Colonic mucosa (tissue), 4 donors: ENCODE results near the gene PCDHAC1. TPM values are rescaled to one million over a fixed set of nuclear protein-coding genes. Genes with fewer than 3 reads are reported as not detected.

Experiments
- DNase-seq: peaks from one replicate; pipeline ENCODE4 v3.0.0-alpha.2; 2020
- H3K27ac ChIP-seq: fragments of 200-600 bp; one replicate; pipeline ENCODE4 v1.8.0; 2021
- H3K27me3 ChIP-seq: fragments of 200-600 bp; one replicate; pipeline ENCODE4 v1.8.0; 2021
- H3K36me3 ChIP-seq: fragments of 200-600 bp; one replicate; pipeline ENCODE4 v1.8.0; 2021
- H3K4me1 ChIP-seq: fragments of 200-600 bp; one replicate; pipeline ENCODE4 v1.8.0; 2021; ENCODE audit warnings: mild to moderate bottlenecking
- H3K4me3 ChIP-seq: fragments of 200-600 bp; one replicate; pipeline ENCODE4 v1.8.0; 2021
- H3K9ac ChIP-seq, 2 donors: one replicate each; pipeline ENCODE4 v1.7.0; 2013; ENCODE audit warnings: control low read depth in 2 of 2, low read depth in 2 of 2, low read length in 2 of 2
- H3K9me3 ChIP-seq: fragments of 200-600 bp; one replicate; pipeline ENCODE4 v1.8.0; 2021
- intact Hi-C: fragments of 100-400 bp; cut with DNase I; formaldehyde crosslinking; loops from one replicate; pipeline ENCODE4 v1.14.1; 2022
- total RNA-seq, 2 donors: library from RNA; stranded (reverse); fragmentation: NEBNext Ultra II Directional in 1 of 2; extraction: Animal tissue kit (Norgen Biotek cat#: 25700) in 1 of 2; gene quantifications; one replicate each; pipeline ENCODE4 v1.2.1, GENCODE V29; 2021
- TF ChIP-seq, protein P1 (sequence below): fragments of 200-600 bp; IDR thresholded peaks from one replicate; pipeline ENCODE4 v1.8.0; 2022; ENCODE audit warnings: antibody characterized with exemption, mild to moderate bottlenecking
- donor health status: healthy.
- donor health status: DM: no; HTN: no; CAD: no.
- donor health status: DM: no; HTN: no; CAD: no.

PCDHAC1 gene
- total RNA-seq, 2 donors from 2014 or later, result 0.10 to 0.11 TPM

DNA sequence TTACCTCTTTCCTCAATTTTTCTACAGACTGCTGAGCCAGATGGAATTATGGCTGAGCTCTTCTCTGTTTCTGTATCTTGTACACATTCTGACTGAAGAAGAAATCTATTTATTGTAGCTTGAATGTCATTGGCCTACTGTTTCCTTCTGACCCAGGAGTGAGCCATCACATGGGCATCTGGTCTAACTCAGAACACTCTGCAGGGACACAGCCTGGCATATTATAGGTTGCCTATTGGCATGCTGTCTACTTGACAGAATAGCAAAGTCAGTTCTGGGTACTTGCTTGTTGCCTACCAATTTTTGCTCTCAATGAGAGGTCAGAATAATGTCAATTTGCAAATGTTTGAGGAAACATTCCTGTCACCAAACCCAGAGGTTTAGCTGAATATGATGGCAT is 47.5 kb downstream of the PCDHAC1 start:
- no peaks in the 10 kb centered on the region for H3K4me1 ChIP-seq
- intact Hi-C loops, result no loop called here
- H3K4me3 ChIP-seq, result no peak overlapping the region
- no peaks in the 10 kb centered on the region for H3K36me3 ChIP-seq
- TF ChIP-seq, protein P1, sequence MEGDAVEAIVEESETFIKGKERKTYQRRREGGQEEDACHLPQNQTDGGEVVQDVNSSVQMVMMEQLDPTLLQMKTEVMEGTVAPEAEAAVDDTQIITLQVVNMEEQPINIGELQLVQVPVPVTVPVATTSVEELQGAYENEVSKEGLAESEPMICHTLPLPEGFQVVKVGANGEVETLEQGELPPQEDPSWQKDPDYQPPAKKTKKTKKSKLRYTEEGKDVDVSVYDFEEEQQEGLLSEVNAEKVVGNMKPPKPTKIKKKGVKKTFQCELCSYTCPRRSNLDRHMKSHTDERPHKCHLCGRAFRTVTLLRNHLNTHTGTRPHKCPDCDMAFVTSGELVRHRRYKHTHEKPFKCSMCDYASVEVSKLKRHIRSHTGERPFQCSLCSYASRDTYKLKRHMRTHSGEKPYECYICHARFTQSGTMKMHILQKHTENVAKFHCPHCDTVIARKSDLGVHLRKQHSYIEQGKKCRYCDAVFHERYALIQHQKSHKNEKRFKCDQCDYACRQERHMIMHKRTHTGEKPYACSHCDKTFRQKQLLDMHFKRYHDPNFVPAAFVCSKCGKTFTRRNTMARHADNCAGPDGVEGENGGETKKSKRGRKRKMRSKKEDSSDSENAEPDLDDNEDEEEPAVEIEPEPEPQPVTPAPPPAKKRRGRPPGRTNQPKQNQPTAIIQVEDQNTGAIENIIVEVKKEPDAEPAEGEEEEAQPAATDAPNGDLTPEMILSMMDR, result no peak
- H3K9me3 ChIP-seq, result no peaks in the 10 kb centered on the region
- no peak overlapping the region for H3K27ac ChIP-seq
- no peaks in the 10 kb centered on the region for H3K27me3 ChIP-seq
- H3K9ac ChIP-seq, result no peak overlapping the region
- no peak for DNase-seq

DNA sequence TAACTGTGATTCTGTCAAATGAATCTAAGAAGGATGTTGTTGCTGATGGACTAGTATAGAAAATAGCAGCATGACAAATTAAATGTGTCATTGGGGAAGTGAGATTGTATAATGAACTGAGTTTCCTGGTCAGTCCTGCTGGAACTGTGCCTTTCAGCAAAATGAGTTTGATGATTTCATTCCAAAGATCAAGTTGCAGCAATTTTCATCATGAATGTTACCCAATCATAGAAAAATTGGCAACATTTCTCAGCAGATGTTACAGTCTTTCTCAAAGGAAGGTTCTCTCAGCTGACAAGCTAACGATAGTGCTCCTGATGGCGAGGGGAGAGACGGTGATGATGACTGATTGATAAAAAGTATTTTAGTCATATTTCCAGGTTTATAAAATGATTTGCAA is 50.9 kb downstream of the PCDHAC1 start:
- TF ChIP-seq, protein P1, result no peak
- Histone ChIP-seq H3K27ac (no peak overlapping the region), H3K9me3 (no peaks in the 10 kb centered on the region), H3K4me3 (no peak overlapping the region), H3K4me1 (no peaks in the 10 kb centered on the region), H3K36me3 (no peaks in the 10 kb centered on the region), H3K27me3 (no peaks in the 10 kb centered on the region), H3K9ac (no peak overlapping the region)
- intact Hi-C loops, result no loop called here
- no peak for DNase-seq

GRCh38 chr5:140978260-140978659 is 52.2 kb downstream of the PCDHAC1 start:
- H3K4me3 ChIP-seq, result no peak overlapping the region
- intact Hi-C loops, result no loop called here

DNA sequence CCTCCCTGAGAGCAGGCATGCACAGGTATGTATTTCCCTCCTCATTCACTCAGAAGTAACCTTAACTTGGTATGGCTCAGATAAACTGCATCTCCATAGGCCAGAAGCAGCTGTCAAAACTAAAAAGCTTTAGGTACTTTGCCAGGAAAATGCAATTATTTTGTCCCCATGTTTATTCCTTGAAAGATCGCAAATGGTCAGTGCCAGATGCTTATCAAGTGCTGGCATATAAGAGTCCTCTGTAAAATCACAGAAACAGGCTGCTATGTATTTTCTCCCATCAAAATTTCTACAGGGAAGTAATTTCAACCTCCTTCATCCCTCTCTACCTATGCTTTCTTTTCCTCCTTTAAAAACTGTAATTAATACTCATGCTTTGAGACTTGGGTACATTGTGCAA is 52.9 kb downstream of the PCDHAC1 start:
- Histone ChIP-seq H3K9me3 (no peaks in the 10 kb centered on the region), H3K4me1 (no peaks in the 10 kb centered on the region)
- TF ChIP-seq, protein P1, result no peak

More at GRCh38 chr5:140978260-140978659, 52.2 kb downstream of the PCDHAC1 start:
- Histone ChIP-seq H3K27ac (no peak overlapping the region), H3K36me3 (no peaks in the 10 kb centered on the region), H3K27me3 (no peaks in the 10 kb centered on the region), H3K9me3 (no peaks in the 10 kb centered on the region), H3K9ac (no peak overlapping the region), H3K4me1 (no peaks in the 10 kb centered on the region)
- TF ChIP-seq, protein P1, result no peak
- no peak for DNase-seq

More for the DNA sequence above, 52.9 kb downstream of the PCDHAC1 start:
- H3K27ac ChIP-seq, result no peak overlapping the region
- H3K9ac ChIP-seq, result no peak overlapping the region
- no peak for DNase-seq
- H3K4me3 ChIP-seq, result no peak overlapping the region
- H3K36me3 ChIP-seq, result no peaks in the 10 kb centered on the region
- no peaks in the 10 kb centered on the region for H3K27me3 ChIP-seq
- intact Hi-C loops, result no loop called here

Other genes starting within 250 kb of the PCDHAC1 start
- gene HARS1, start 234.9 kb upstream of the PCDHAC1 start, total RNA-seq, result 10 to 100 TPM; 41.0 to 66.1 TPM
- 10 to 100 TPM; 37.8 to 38.7 TPM for gene HARS2, start 234.8 kb upstream of the PCDHAC1 start, total RNA-seq
- 10 to 100 TPM; 43.8 to 49.4 TPM for gene ZMAT2, start 225.9 kb upstream of the PCDHAC1 start, total RNA-seq
- gene PCDHA1, start 140.2 kb upstream of the PCDHAC1 start, total RNA-seq, result under 1 TPM in 1 of 2 donors, not detected in 1; 0.13 TPM
- not detected for gene PCDHA2, start 131.4 kb upstream of the PCDHAC1 start, total RNA-seq
- gene PCDHA3, start 125.2 kb upstream of the PCDHAC1 start, total RNA-seq, result under 1 TPM in 1 of 2 donors, not detected in 1; 0.11 TPM
- under 1 TPM; 0.47 to 0.58 TPM for gene PCDHA4, start 119.2 kb upstream of the PCDHAC1 start, total RNA-seq
- under 1 TPM; 0.05 to 0.13 TPM for gene PCDHA5, start 104.7 kb upstream of the PCDHAC1 start, total RNA-seq
- gene PCDHA6, start 98.3 kb upstream of the PCDHAC1 start, total RNA-seq, result under 1 TPM; 0.11 to 0.12 TPM
- under 1 TPM; 0.10 to 0.11 TPM for gene PCDHA7, start 92.0 kb upstream of the PCDHAC1 start, total RNA-seq
- gene PCDHA8, start 85.1 kb upstream of the PCDHAC1 start, total RNA-seq, result under 1 TPM in 1 of 2 donors, not detected in 1; 0.10 TPM
- gene PCDHA9, start 77.9 kb upstream of the PCDHAC1 start, total RNA-seq, result under 1 TPM in 1 of 2 donors, not detected in 1; 0.19 TPM
- gene PCDHA10, start 70.4 kb upstream of the PCDHAC1 start, total RNA-seq, result under 1 TPM; 0.07 to 0.37 TPM
- gene PCDHA11, start 57.3 kb upstream of the PCDHAC1 start, total RNA-seq, result not detected
- not detected for gene PCDHA12, start 51.0 kb upstream of the PCDHAC1 start, total RNA-seq
- under 1 TPM; 0.05 TPM for gene PCDHA13, start 44.2 kb upstream of the PCDHAC1 start, total RNA-seq
- gene PCDHAC2, start 40.2 kb downstream of the PCDHAC1 start, total RNA-seq, result under 1 TPM; 0.05 to 0.32 TPM
- not detected for gene PCDHB1, start 125.1 kb downstream of the PCDHAC1 start, total RNA-seq
- 1 to 10 TPM in 1 of 2 donors, under 1 TPM in 1; 0.40 to 1.6 TPM for gene PCDHB2, start 168.3 kb downstream of the PCDHAC1 start, total RNA-seq
- gene PCDHB3, start 174.2 kb downstream of the PCDHAC1 start, total RNA-seq, result 1 to 10 TPM in 1 of 2 donors, under 1 TPM in 1; 0.40 to 1.5 TPM
- gene PCDHB4, start 195.5 kb downstream of the PCDHAC1 start, total RNA-seq, result under 1 TPM; 0.17 to 0.96 TPM
- under 1 TPM; 0.10 to 0.66 TPM for gene PCDHB5, start 208.9 kb downstream of the PCDHAC1 start, total RNA-seq
- under 1 TPM; 0.11 to 0.15 TPM for gene PCDHB6, start 223.8 kb downstream of the PCDHAC1 start, total RNA-seq
- under 1 TPM; 0.15 to 0.40 TPM for gene PCDHB7, start 246.3 kb downstream of the PCDHAC1 start, total RNA-seq